IPS-NIHi7 (cell line): ENCODE results near the gene MCRIP2.

Experiments used
- DNase-seq: peaks from one replicate; pipeline ENCODE4 v3.0.0; 2012; ENCODE audit warnings: mixed read lengths; ENCODE audit errors: extremely low spot score

Gene MCRIP2

GRCh38 chr16:648071-648780, 6.6 kb downstream of the MCRIP2 start:
- DNase-seq: peak; percentile 71

GRCh38 chr16:648781-649589, 7.4 kb downstream of the MCRIP2 start, which contains the start of gene WDR90:
TSS of gene WDR90 (plus strand) at chr16:649365. CDS start at chr16:649417, 52 bp downstream.
- DNase-seq: peak; percentile 97

- DNase-seq: no peak
These were observed 8.0 kb downstream of the MCRIP2 start for GRCh38 chr16:649631-650030.

- no peak for DNase-seq
These were observed 10.2 kb downstream of the MCRIP2 start for GRCh38 chr16:651844-652243.

GRCh38 chr16:652454-653305, 11.1 kb downstream of the MCRIP2 start:
- no peak for DNase-seq

- no peak for DNase-seq
These were observed 12.4 kb downstream of the MCRIP2 start for GRCh38 chr16:654034-654433.

GRCh38 chr16:657487-657886, 15.9 kb downstream of the MCRIP2 start:
- no peak for DNase-seq

- no peak for DNase-seq
These were observed 17.3 kb downstream of the MCRIP2 start for GRCh38 chr16:658679-659571.

- DNase-seq: no peak
These were observed 18.0 kb downstream of the MCRIP2 start for GRCh38 chr16:659618-660017.

- no peak for DNase-seq
These were observed 18.5 kb downstream of the MCRIP2 start for GRCh38 chr16:660132-660458.

GRCh38 chr16:660459-661183, 19.0 kb downstream of the MCRIP2 start:
- DNase-seq: peak; percentile 98

- no peak for DNase-seq
These were observed 19.7 kb downstream of the MCRIP2 start for GRCh38 chr16:661184-661821.

- no peak for DNase-seq
These were observed 20.5 kb downstream of the MCRIP2 start for GRCh38 chr16:662095-662494.

GRCh38 chr16:662597-662996, 21.0 kb downstream of the MCRIP2 start:
- DNase-seq: no peak

GRCh38 chr16:666572-666971, 24.9 kb downstream of the MCRIP2 start:
- DNase-seq: no peak

- no peak for DNase-seq
These were observed 25.6 kb downstream of the MCRIP2 start for GRCh38 chr16:667113-667779.

- DNase-seq: peak; percentile 87
These were observed 26.3 kb downstream of the MCRIP2 start, which contains the start of gene RHOT2 for GRCh38 chr16:667780-668518. TSS of gene RHOT2 (plus strand) at chr16:668132. CDS start at chr16:668200, 68 bp downstream.

GRCh38 chr16:668519-669171, 27.0 kb downstream of the MCRIP2 start:
- DNase-seq: no peak
